Stomach (tissue), 4 donors: ENCODE results near the gene MRPL54.

Source experiments
- CTCF ChIP-seq, 7 experiments: fragments of 450-650 bp in 4 of 7; fragments of 200-600 bp in 3 of 7; sonication (generic) in 3 of 7; IDR thresholded peaks; one replicate each; pipeline ENCODE4 v1.5.1; 2016 to 2019; ENCODE audit warnings: antibody characterized with exemption in 7 of 7, control low read depth in 2 of 7, mild to moderate bottlenecking in 1 of 7
- EP300 ChIP-seq: sonication (generic); formaldehyde crosslinking; IDR thresholded peaks from one replicate; pipeline ENCODE4 v1.6.1; 2017; ENCODE audit warnings: antibody characterized with exemption
- POLR2A ChIP-seq, 4 donors: fragments of 450-650 bp; IDR thresholded peaks; one replicate each; pipeline ENCODE4 v1.6.1; 2016; ENCODE audit warnings: antibody characterized with exemption in 4 of 4, control low read depth in 2 of 4, mild to moderate bottlenecking in 1 of 4, moderate library complexity in 1 of 4

GRCh38 chr19:3751236-3751635 lies 11.2 kb upstream of the MRPL54 start:
- TF ChIP-seq CTCF (IDR thresholded peaks at IDR 0.05) (no peak), EP300 (no peak), POLR2A (IDR thresholded peaks at IDR 0.05) (no peak)
